Cardiac fibroblast (primary cell): ENCODE results near the gene EVI2B.

Experiments
- DNase-seq, 2 donors: peaks; one replicate each; pipeline versions ENCODE4 v3.0.0 to v3.0.0-alpha.2; 2010; ENCODE audit warnings: low read depth in 2 of 2
- H3K4me3 ChIP-seq, 2 donors: replicated peaks in 1 of 2; 1 replicate in 1 of 2; 2 replicates in 1 of 2; pipeline ENCODE4 v1.5.1; 2011; ENCODE audit warnings: low read depth in 2 of 2, low read length in 2 of 2, mild to moderate bottlenecking in 2 of 2, moderate library complexity in 1 of 2
- TF ChIP-seq, protein P1 (sequence below): IDR thresholded peaks from one replicate; pipeline ENCODE4 v1.5.1; 2011; ENCODE audit warnings: low read depth, mild to moderate bottlenecking, low read length, inconsistent platforms

The EVI2B gene

DNA sequence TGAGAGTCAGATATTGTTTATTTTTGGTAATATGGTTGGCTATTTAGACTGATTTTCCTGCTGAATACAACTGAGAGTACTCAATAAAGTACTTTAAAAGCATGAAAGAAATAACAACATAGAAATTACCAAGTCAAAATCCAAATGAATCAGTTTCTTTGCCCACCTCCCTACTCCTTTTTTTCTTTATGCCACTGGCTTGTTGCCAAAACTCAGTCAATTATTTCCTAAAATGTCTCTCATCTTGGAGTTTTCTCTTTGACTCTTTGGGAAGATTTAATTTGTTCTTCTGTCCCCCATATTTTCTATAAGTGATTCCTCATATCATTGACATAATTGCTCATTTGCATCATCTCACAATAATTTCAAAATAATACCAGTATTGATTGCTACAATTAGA lies 14.2 kb downstream of the EVI2B start:
- no peak for DNase-seq
- TF ChIP-seq, protein P1, sequence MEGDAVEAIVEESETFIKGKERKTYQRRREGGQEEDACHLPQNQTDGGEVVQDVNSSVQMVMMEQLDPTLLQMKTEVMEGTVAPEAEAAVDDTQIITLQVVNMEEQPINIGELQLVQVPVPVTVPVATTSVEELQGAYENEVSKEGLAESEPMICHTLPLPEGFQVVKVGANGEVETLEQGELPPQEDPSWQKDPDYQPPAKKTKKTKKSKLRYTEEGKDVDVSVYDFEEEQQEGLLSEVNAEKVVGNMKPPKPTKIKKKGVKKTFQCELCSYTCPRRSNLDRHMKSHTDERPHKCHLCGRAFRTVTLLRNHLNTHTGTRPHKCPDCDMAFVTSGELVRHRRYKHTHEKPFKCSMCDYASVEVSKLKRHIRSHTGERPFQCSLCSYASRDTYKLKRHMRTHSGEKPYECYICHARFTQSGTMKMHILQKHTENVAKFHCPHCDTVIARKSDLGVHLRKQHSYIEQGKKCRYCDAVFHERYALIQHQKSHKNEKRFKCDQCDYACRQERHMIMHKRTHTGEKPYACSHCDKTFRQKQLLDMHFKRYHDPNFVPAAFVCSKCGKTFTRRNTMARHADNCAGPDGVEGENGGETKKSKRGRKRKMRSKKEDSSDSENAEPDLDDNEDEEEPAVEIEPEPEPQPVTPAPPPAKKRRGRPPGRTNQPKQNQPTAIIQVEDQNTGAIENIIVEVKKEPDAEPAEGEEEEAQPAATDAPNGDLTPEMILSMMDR, result no peak

GRCh38 chr17:31297090-31297489 lies 16.8 kb downstream of the EVI2B start, which contains the start of gene OMG:
Gene OMG, minus strand, starts transcription at chr17:31297239. Its CDS starts 908 bp downstream, at chr17:31296331.
- TF ChIP-seq, protein P1, result no peak
- no peak for DNase-seq
- no peak within 1 kb of the TSS for H3K4me3 ChIP-seq

More for the DNA sequence above, 14.2 kb downstream of the EVI2B start:
- no peak overlapping the region for H3K4me3 ChIP-seq

GRCh38 chr17:31296142-31296541 lies 17.7 kb downstream of the EVI2B start:
- no peak overlapping the region for H3K4me3 ChIP-seq
- TF ChIP-seq, protein P1, result no peak
- DNase-seq, result no peak

- TF ChIP-seq, protein P1, result no peak
- no peak overlapping the region for H3K4me3 ChIP-seq
- DNase-seq, result no peak
These were observed 18.4 kb downstream of the EVI2B start for GRCh38 chr17:31295489-31295871.

DNA sequence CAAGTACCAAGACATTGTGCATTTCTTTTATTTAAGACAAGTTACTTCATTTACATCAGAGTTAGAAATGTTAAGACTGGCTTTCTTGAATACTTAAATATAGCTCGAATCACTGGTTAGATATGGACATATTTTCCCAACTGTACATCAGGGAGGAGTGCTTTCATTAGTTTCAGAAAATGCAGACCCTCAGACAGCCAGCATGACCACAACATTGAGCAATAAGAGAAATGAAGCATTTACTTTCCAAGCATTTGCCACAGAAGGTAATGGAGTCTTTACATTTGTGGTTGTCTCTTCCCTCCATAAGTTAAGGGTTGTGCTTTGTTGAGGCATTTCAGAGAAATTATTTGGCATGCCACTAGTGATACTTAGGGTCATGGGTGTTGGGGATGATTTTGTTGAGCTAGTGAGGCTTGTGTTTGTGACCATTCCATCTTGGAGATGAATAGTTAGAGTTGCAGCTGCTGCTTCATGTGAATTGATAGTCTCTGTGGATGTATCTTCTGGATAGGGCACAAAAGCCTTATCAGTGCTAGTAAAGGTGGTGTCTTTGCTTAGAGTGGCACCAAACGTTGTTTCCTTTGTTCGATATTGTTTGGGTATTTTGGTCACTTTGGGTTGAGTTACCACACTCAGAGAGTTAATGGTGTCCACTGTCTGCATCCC lies 18.9 kb downstream of the EVI2B start:
- no peak overlapping the region for H3K4me3 ChIP-seq
- peak in 1 of 2 donors; percentile 43 for DNase-seq
- TF ChIP-seq, protein P1, result no peak

DNA sequence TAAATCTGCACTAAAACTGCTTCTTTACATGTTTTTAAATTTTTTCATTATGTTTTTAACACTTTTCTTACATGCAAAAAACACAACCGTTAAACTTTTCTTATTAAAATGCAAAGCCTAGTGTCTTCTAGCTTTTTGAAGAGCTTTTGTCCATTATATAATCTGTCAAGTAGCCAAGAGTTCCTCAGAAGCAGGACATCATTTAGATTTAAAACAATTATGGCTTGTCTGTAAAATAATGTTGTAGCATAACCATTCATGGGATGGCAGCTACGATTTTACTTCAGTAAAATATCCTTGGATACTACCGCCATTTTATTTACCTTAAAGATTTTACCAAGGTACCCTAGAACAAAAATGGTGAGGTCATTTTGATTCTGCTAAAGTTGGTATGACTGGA lies 19.6 kb downstream of the EVI2B start:
- H3K4me3 ChIP-seq, result no peak overlapping the region
- no peak for DNase-seq
- TF ChIP-seq, protein P1, result no peak

- no peak for DNase-seq
- no peak overlapping the region for H3K4me3 ChIP-seq
- TF ChIP-seq, protein P1, result no peak
These were observed 20.3 kb downstream of the EVI2B start for GRCh38 chr17:31293581-31293980.
